Spleen (tissue), 7 donors: ENCODE data around the gene CTNNA1.

ENCODE experiments used
- CTCF ChIP-seq, 11 experiments: fragments of 200-600 bp in 7 of 11; fragments of 450-650 bp in 4 of 11; sonication (generic) in 4 of 11; IDR thresholded peaks in 8 of 11; conservative IDR thresholded peaks in 3 of 11; 1 replicate in 7 of 11; 2 replicates in 4 of 11; pipeline versions ENCODE4 v1.4.0 to v1.8.0; 2016 to 2021; ENCODE audit warnings: antibody characterized with exemption in 11 of 11, inconsistent platforms in 4 of 11, mild to moderate bottlenecking in 1 of 11
- POLR2A ChIP-seq, 3 donors: fragments of 450-650 bp; IDR thresholded peaks; one replicate each; pipeline ENCODE4 v1.5.1; 2017; ENCODE audit warnings: antibody characterized with exemption in 3 of 3, mild to moderate bottlenecking in 1 of 3
- POLR2AphosphoS5 ChIP-seq, 3 donors: sonication (generic); formaldehyde crosslinking; IDR thresholded peaks; one replicate each; pipeline ENCODE4 v1.5.1; 2017; ENCODE audit warnings: antibody characterized with exemption in 3 of 3
- donor health status: DM: no; HTN: no; CAD: no; lungs with moderate emphysema.
- donor health status: DM: no; HTN: no; CAD: no.
- donor health status: DM: no; HTN: no; CAD: no.

- no peak for TF ChIP-seq CTCF (IDR thresholded peaks at IDR 0.05 in 8 of 11, conservative IDR thresholded peaks at IDR 0.05 in 3 of 11)
- no peak for TF ChIP-seq POLR2A (IDR thresholded peaks at IDR 0.05)
- TF ChIP-seq POLR2AphosphoS5 (IDR thresholded peaks at IDR 0.05), result no peak
Observed at GRCh38 chr5:138895918-138896317, 142.7 kb downstream of the CTNNA1 start.
